Measurements from ENCODE around the gene NINJ2.
A peak's percentile ranks its signal among the peaks of the same experiment; 100 is the strongest.

NINJ2 gene

DNA sequence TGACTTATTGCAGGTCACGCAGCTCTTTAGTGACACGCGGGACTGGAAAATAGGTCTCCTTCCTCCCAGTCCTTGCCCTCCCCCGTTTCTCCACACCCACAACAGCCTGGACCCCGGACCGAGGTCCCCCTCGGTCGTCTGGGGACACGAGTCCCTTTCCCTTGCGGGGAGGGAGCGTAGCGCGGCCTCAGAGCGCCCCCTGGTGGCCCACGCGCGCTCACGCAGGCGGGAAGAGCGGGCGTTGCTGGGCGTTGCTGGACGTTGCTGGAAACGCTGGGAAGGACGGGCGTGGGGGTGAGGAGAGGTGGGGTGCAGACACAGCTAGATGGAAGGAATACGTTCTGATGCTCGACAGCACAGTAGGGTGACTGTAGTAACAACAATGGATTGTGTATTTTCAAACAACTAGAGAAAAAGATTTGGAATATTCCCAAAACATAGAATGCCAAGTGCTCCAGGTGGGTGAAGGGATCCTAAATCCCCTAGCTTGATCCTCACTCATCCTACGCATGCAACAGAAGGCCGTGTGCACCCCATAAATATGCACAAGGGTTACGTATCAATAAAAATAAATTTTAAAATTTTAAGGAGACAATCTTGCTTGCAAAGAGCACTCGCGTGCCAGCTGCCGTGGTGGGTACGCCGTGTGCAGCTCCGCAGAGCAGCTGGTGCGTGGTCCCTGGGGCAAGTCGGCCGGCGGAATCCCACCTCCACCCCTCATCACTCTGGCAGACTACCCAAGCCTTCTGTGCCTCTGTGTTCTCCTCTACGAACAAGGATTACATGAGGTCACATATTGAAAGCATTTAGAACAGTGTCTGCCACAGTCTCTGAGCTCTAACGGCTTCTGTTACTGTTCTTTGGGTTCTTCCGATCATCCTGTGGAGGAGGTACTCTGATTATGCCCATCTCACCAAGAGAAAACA is 116.1 kb downstream of the NINJ2 start:
- ChIA-PET POLR2A (no interaction called here), CTCF (interaction anchor here (0.7 to 3.5 kb wide), 31 partner anchors 9 to 948 kb away, joined by 3 to 144 read pairs (median 3); partner anchors contain the start of gene B4GALNT3)
- TF ChIP-seq, protein P1, sequence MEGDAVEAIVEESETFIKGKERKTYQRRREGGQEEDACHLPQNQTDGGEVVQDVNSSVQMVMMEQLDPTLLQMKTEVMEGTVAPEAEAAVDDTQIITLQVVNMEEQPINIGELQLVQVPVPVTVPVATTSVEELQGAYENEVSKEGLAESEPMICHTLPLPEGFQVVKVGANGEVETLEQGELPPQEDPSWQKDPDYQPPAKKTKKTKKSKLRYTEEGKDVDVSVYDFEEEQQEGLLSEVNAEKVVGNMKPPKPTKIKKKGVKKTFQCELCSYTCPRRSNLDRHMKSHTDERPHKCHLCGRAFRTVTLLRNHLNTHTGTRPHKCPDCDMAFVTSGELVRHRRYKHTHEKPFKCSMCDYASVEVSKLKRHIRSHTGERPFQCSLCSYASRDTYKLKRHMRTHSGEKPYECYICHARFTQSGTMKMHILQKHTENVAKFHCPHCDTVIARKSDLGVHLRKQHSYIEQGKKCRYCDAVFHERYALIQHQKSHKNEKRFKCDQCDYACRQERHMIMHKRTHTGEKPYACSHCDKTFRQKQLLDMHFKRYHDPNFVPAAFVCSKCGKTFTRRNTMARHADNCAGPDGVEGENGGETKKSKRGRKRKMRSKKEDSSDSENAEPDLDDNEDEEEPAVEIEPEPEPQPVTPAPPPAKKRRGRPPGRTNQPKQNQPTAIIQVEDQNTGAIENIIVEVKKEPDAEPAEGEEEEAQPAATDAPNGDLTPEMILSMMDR (IDR thresholded peaks at IDR 0.05; ENCODE audit: control extremely low read depth, extremely low read depth, low read depth, missing control alignments): peak; percentile 99
- peak; percentile 91 for DNase-seq (ENCODE audit: extremely low spot score)

DNA sequence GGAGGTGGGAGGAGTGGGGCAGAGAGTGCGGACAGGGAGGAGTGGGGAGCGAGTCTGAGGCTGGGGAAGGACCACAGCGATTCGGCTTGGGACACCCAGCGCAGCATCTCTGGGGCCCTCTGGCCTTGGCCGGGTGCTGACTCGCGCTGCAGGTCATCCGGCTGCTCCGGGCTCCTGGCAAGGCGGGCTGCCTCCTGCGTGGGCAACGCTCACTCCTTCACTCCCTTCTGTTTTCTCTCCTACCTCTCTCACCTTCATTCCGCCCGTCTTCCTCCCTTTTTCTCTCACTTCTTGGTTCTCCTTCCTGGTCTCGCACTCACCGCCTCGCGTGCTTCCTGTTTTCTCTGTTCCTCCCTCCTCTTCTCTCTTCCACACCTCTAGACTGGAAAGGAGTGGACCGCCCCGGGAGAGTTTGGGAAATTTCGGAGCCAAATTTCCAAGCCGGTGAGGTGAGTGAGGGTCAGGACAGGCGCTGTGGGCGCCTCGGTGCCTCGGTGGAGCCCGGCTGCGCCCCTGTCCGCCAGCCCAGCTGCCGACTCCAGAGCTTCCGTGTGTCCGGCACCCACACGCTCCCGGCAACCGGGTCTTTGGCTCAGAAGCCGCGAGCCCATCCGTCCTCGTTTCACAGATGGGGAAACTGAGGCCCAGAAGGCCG is 116.9 kb downstream of the NINJ2 start:
- ChIA-PET POLR2A (no interaction called here), CTCF (interaction anchor here (0.7 to 3.5 kb wide), 14 partner anchors 9 to 427 kb away, joined by 3 to 144 read pairs (median 6); partner anchors contain the start of gene B4GALNT3)
- TF ChIP-seq, protein P1 (IDR thresholded peaks at IDR 0.05; ENCODE audit: control extremely low read depth, extremely low read depth, low read depth, missing control alignments): no peak
- no peak for DNase-seq (ENCODE audit: extremely low spot score)

DNA sequence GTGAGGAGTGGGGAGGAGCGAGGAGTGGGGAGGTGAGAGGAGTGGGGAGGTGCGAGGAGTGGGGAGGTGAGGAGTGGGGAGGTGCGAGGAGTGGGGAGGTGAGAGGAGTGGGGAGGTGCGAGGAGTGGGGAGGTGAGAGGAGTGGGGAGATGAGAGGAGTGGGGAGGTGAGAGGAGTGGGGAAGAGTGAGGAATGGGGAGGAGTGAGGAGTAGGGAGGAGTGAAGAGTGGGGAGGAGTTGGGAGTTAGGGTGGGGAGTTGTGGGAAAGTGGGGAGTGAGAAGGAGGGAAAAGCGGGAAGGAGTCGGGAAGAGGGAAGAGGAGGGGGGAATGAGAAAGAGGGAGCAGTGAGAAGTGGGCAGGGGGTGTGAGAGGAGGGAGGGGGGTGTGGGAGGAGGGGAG is 117.4 kb downstream of the NINJ2 start:
- CTCF ChIA-PET: interaction anchor here (1.3 to 11.6 kb wide), 2 partner anchors 94 to 104 kb away, joined by 3 to 132 read pairs; no protein-coding TSS in a partner anchor

DNA sequence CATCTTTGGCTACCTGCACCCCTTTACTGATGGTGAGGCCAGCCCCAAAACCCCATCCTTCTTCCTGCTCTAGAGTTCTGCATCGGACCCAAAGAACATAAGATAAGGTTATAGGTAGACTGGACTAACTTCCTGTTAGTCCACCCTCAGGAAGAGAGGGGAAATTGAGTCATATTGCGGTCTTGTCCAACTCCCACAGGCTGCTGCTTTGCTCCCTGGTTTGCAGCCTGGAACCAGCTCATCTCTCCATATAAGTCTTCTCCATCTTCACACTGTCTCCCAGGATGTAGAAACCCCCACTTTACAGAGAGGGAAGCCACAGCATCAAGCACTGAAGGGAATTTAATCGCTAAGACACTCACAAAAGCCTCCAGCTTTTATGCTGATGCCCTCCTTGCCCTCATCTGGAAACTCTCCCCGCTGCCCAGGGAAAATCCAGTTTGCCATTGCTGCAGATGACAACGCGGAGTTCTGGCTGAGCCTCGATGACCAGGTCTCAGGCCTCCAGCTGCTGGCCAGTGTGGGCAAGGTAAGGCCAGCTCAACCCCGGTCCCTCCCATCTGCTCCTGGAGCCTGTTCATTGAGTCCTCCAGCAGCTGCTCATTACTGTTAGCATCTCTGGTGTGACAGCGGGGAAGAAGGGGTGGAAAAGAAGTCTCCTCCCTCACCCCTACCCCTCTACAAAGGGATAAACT is 118.2 kb downstream of the NINJ2 start:
- TF ChIP-seq, protein P1 (IDR thresholded peaks at IDR 0.05; ENCODE audit: control extremely low read depth, extremely low read depth, low read depth, missing control alignments): no peak
- no peak for DNase-seq (ENCODE audit: extremely low spot score)
- CTCF ChIA-PET: interaction anchor here (0.7 to 11.6 kb wide), 7 partner anchors 9 to 105 kb away, joined by 3 to 132 read pairs (median 6); no protein-coding TSS in a partner anchor
- POLR2A ChIA-PET: no interaction called here

More for the DNA sequence above, 117.4 kb downstream of the NINJ2 start:
- no peak for DNase-seq (ENCODE audit: extremely low spot score)
- TF ChIP-seq, protein P1 (IDR thresholded peaks at IDR 0.05; ENCODE audit: control extremely low read depth, extremely low read depth, low read depth, missing control alignments): no peak
- POLR2A ChIA-PET: no interaction called here

DNA sequence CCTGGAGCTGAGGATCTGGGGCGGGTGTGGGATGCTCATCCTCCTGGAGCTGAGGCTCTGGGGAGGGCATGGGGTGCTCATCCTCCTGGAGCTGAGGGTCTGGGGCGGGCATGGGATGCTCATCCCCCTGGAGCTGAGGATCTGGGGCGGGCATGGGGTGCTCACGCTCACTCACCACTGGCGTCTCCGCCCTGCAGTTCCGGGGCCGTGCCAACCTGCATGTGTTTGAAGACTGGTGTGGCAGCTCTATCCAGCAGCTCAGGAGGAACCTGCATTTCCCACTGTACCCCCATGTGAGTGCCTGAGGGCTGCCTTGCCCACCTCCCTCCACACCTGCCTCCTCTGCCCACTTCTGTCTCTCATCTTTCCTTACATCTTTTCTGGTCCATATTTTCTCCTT is 119.1 kb downstream of the NINJ2 start:
- TF ChIP-seq, protein P1 (IDR thresholded peaks at IDR 0.05; ENCODE audit: control extremely low read depth, extremely low read depth, low read depth, missing control alignments): no peak
- CTCF ChIA-PET: interaction anchor here (0.8 to 11.6 kb wide), 7 partner anchors 9 to 101 kb away, joined by 3 to 132 read pairs (median 6); no protein-coding TSS in a partner anchor
- DNase-seq (ENCODE audit: extremely low spot score): no peak
- POLR2A ChIA-PET: no interaction called here

DNA sequence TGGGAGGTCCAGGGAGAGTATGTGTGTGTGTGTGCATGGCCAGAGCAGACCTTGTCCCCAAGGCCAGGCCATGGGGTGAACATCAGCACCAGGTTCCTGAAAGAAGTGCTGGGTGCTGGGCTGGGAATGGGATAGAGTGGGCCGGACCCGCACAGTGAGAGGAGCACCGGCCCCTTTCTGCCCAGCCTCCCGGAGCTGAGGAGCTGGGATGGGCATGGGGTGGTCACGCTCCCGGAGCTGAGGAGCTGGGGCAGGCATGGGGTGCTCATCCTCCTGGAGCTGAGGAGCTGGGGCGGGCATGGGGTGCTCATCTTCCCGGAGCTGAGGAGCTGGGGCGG is 120.2 kb downstream of the NINJ2 start:
- DNase-seq (ENCODE audit: extremely low spot score): no peak
- ChIA-PET CTCF (interaction anchor here (0.6 to 11.6 kb wide), 5 partner anchors 10 to 91 kb away, joined by 3 to 132 read pairs (median 6); no protein-coding TSS in a partner anchor), POLR2A (no interaction called here)
- TF ChIP-seq, protein P1 (IDR thresholded peaks at IDR 0.05; ENCODE audit: control extremely low read depth, extremely low read depth, low read depth, missing control alignments): no peak
